Frontal cortex (tissue), 4 donors: ENCODE data around the gene TLCD3A. TPM values are rescaled to one million over a fixed set of nuclear protein-coding genes. Genes with fewer than 3 reads are reported as not detected.
"Not testable (repeated sequence)": the region's sequence is repeated elsewhere in the genome, so short reads cannot be mapped to it uniquely, and the experiment has no call there.

ENCODE experiments used
- DNase-seq, 2 donors: peaks; one replicate each; pipeline ENCODE4 v3.0.0; 2012; ENCODE audit warnings: low spot score in 2 of 2
- FAIRE-seq: peaks from 2 replicates; lab custom pipeline; 2012; peaks lifted over from hg19 to GRCh38; lab: Jason Lieb, UNC
- total RNA-seq: library from RNA; depleted of rRNA; stranded (reverse); fragments of >200 nt; gene quantifications from one replicate; pipeline ENCODE4 v1.2.3, GENCODE V29; 2014
- donor health status: control.
- donor health status: control.
- donor health status: control.

Gene TLCD3A
- total RNA-seq, 1 donor from 2014 or later, result 11.4 TPM

- DNase-seq, result no peak
- FAIRE-seq, result no peak
These were observed 13.8 kb downstream of the TLCD3A start for GRCh38 chr17:746181-746580.

- FAIRE-seq (no peak), DNase-seq (no peak)
These were observed 14.6 kb downstream of the TLCD3A start for GRCh38 chr17:746783-747629.

- DNase-seq, FAIRE-seq: not testable (repeated sequence)
These were observed 16.2 kb downstream of the TLCD3A start for GRCh38 chr17:748604-749003.

- not testable (repeated sequence) for FAIRE-seq, DNase-seq
These were observed 17.0 kb downstream of the TLCD3A start for GRCh38 chr17:749359-749758.

- DNase-seq (no peak), FAIRE-seq (no peak)
These were observed 18.1 kb downstream of the TLCD3A start for GRCh38 chr17:750431-751037.

- DNase-seq, result peak; percentile 35 to 55
These were observed 19.0 kb downstream of the TLCD3A start for GRCh38 chr17:751269-752001.

GRCh38 chr17:752002-752619 lies 19.7 kb downstream of the TLCD3A start, which contains the start of gene GEMIN4:
Gene GEMIN4 (minus strand): TSS chr17:752264. CDS start chr17:752142, 122 bp downstream.
- DNase-seq (peak; percentile 97 to 98), FAIRE-seq (no peak)

More at GRCh38 chr17:751269-752001, 19.0 kb downstream of the TLCD3A start:
- FAIRE-seq, result no peak

- FAIRE-seq (no peak), DNase-seq (peak in 1 of 2 donors; percentile 50)
These were observed 20.3 kb downstream of the TLCD3A start for GRCh38 chr17:752620-753219.

GRCh38 chr17:753418-753817 lies 21.0 kb downstream of the TLCD3A start:
- FAIRE-seq, result no peak
- no peak for DNase-seq

- FAIRE-seq, DNase-seq: not testable (repeated sequence)
These were observed 23.0 kb downstream of the TLCD3A start for GRCh38 chr17:755319-755961.

- DNase-seq, FAIRE-seq: not testable (repeated sequence)
These were observed 23.7 kb downstream of the TLCD3A start for GRCh38 chr17:756010-756567.

GRCh38 chr17:759964-760363 lies 27.6 kb downstream of the TLCD3A start:
- FAIRE-seq (no peak), DNase-seq (no peak)

GRCh38 chr17:760371-760770 lies 28.0 kb downstream of the TLCD3A start:
- no peak for FAIRE-seq
- DNase-seq, result no peak

- FAIRE-seq (no peak), DNase-seq (no peak)
These were observed 34.7 kb downstream of the TLCD3A start for GRCh38 chr17:767076-767475.

- DNase-seq (no peak), FAIRE-seq (no peak)
These were observed 40.6 kb downstream of the TLCD3A start for GRCh38 chr17:773016-773415.

GRCh38 chr17:773467-774312 lies 41.3 kb downstream of the TLCD3A start:
- no peak for FAIRE-seq
- no peak for DNase-seq

GRCh38 chr17:774313-774584 lies 41.9 kb downstream of the TLCD3A start:
- no peak for FAIRE-seq
- DNase-seq, result no peak

GRCh38 chr17:778096-778495 lies 45.7 kb downstream of the TLCD3A start:
- DNase-seq (no peak), FAIRE-seq (no peak)
